HG03469 (cell line): ENCODE results near the gene PLEKHO1.

Source experiments
- ATAC-seq: cut with Tn5 transposase; IDR thresholded peaks from one replicate; pipeline ENCODE4 v1.9.1; 2021; ENCODE audit warnings: mild to moderate bottlenecking, moderate library complexity, moderate number of reproducible peaks; ENCODE audit not compliant: unreplicated experiment

PLEKHO1 gene

GRCh38 chr1:150148837-150149270, 862 bp upstream of the PLEKHO1 start:
- no peak for ATAC-seq

- no peak for ATAC-seq
Observed at GRCh38 chr1:150150133-150151021, 661 bp downstream of the PLEKHO1 start.

GRCh38 chr1:150151291-150152181, 1.8 kb downstream of the PLEKHO1 start:
- no peak for ATAC-seq

GRCh38 chr1:150152182-150152536, 2.4 kb downstream of the PLEKHO1 start:
- no peak for ATAC-seq

- ATAC-seq = no peak
Observed at GRCh38 chr1:150152772-150153456, 3.2 kb downstream of the PLEKHO1 start.

GRCh38 chr1:150154143-150154542, 4.4 kb downstream of the PLEKHO1 start:
- no peak for ATAC-seq

- ATAC-seq = no peak
Observed at GRCh38 chr1:150155413-150156071, 5.8 kb downstream of the PLEKHO1 start.

GRCh38 chr1:150156868-150157603, 7.3 kb downstream of the PLEKHO1 start:
- ATAC-seq = no peak

- no peak for ATAC-seq
Observed at GRCh38 chr1:150159550-150159949, 9.8 kb downstream of the PLEKHO1 start.

- no peak for ATAC-seq
Observed at GRCh38 chr1:150160964-150161621, 11.4 kb downstream of the PLEKHO1 start.

- ATAC-seq = no peak
Observed at GRCh38 chr1:150161747-150162581, 12.2 kb downstream of the PLEKHO1 start.

- ATAC-seq = no peak
Observed at GRCh38 chr1:150162582-150162861, 12.8 kb downstream of the PLEKHO1 start.

- no peak for ATAC-seq
Observed at GRCh38 chr1:150162862-150163706, 13.4 kb downstream of the PLEKHO1 start.

- ATAC-seq = no peak
Observed at GRCh38 chr1:150164224-150164623, 14.5 kb downstream of the PLEKHO1 start.

- no peak for ATAC-seq
Observed at GRCh38 chr1:150164779-150165178, 15.1 kb downstream of the PLEKHO1 start.

- no peak for ATAC-seq
Observed at GRCh38 chr1:150165622-150166612, 16.2 kb downstream of the PLEKHO1 start.
